Astrocyte (in vitro differentiated cells and primary cell): Measurements from ENCODE around the gene DOK5.

ENCODE experiments used
- EZH2 ChIP-seq: IDR thresholded peaks from 2 replicates; pipeline ENCODE4 v1.6.1; 2012; ENCODE audit warnings: mild to moderate bottlenecking, low read length, inconsistent platforms; ENCODE audit not compliant: insufficient read depth
- TF ChIP-seq, protein P1 (sequence below): IDR thresholded peaks from 2 replicates; pipeline ENCODE4 v1.5.1; 2011; ENCODE audit warnings: low read depth, mild to moderate bottlenecking, inconsistent platforms, low read length, moderate library complexity; ENCODE audit not compliant: insufficient read depth

GRCh38 chr20:54497931-54498718 lies 22.7 kb downstream of the DOK5 start:
- no peak for TF ChIP-seq EZH2
- TF ChIP-seq, protein P1, sequence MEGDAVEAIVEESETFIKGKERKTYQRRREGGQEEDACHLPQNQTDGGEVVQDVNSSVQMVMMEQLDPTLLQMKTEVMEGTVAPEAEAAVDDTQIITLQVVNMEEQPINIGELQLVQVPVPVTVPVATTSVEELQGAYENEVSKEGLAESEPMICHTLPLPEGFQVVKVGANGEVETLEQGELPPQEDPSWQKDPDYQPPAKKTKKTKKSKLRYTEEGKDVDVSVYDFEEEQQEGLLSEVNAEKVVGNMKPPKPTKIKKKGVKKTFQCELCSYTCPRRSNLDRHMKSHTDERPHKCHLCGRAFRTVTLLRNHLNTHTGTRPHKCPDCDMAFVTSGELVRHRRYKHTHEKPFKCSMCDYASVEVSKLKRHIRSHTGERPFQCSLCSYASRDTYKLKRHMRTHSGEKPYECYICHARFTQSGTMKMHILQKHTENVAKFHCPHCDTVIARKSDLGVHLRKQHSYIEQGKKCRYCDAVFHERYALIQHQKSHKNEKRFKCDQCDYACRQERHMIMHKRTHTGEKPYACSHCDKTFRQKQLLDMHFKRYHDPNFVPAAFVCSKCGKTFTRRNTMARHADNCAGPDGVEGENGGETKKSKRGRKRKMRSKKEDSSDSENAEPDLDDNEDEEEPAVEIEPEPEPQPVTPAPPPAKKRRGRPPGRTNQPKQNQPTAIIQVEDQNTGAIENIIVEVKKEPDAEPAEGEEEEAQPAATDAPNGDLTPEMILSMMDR = no peak
